Aorta (tissue), 5 donors: ENCODE measurements around the gene PLP2. TPM values are rescaled to one million over a fixed set of nuclear protein-coding genes. Genes with fewer than 3 reads are reported as not detected.

Source experiments
- ATAC-seq: fragments of 200-7000 bp; cut with Tn5 transposase; one replicate; pipeline ENCODE4 v1.9.1; 2022; ENCODE audit warnings: moderate library complexity; ENCODE audit not compliant: low FRiP score
- DNase-seq, 2 donors: peaks; one replicate each; pipeline ENCODE4 v3.0.0-alpha.2; 2020
- H3K27ac ChIP-seq, 2 donors: one replicate each; pipeline ENCODE4 v1.5.1; 2013; ENCODE audit warnings: low read length in 2 of 2, mild to moderate bottlenecking in 2 of 2, moderate library complexity in 2 of 2, control low read depth in 1 of 2, inconsistent platforms in 1 of 2, low read depth in 1 of 2
- H3K27me3 ChIP-seq, 2 donors: one replicate each; pipeline ENCODE4 v1.6.1; 2013; ENCODE audit warnings: control low read depth in 1 of 2, low read length in 1 of 2, mild to moderate bottlenecking in 1 of 2, moderate library complexity in 1 of 2; ENCODE audit not compliant: insufficient read depth in 2 of 2, control insufficient read depth in 1 of 2
- H3K36me3 ChIP-seq, 2 donors: one replicate each; pipeline ENCODE4 v1.6.1; 2013; ENCODE audit warnings: control low read depth in 1 of 2, low read length in 1 of 2, mild to moderate bottlenecking in 1 of 2; ENCODE audit not compliant: insufficient read depth in 2 of 2, control insufficient read depth in 1 of 2
- H3K4me1 ChIP-seq, 2 donors: one replicate each; pipeline ENCODE4 v1.6.1; 2013; ENCODE audit warnings: low read length in 2 of 2, control low read depth in 1 of 2, mild to moderate bottlenecking in 1 of 2, moderate library complexity in 1 of 2; ENCODE audit not compliant: insufficient read depth in 2 of 2, control insufficient read depth in 1 of 2
- H3K4me3 ChIP-seq, 2 donors: one replicate each; pipeline ENCODE4 v1.5.1; 2013; ENCODE audit warnings: low read length in 2 of 2, control low read depth in 1 of 2, mild to moderate bottlenecking in 1 of 2
- H3K9me3 ChIP-seq: one replicate; pipeline ENCODE4 v1.6.1; 2013; ENCODE audit warnings: mild to moderate bottlenecking, low read length; ENCODE audit not compliant: control insufficient read depth
- WGBS, 2 donors: extraction: QIAGEN DNeasy Blood & Tissue Kit; methylation state at CpG; one replicate each; pipeline ENCODE4 v1.1.7; 2013; 5-methylcytosine and 5-hydroxymethylcytosine counted together
- intact Hi-C, 2 donors: fragments of 100-400 bp; cut with DNase I; formaldehyde crosslinking; loops; one replicate each; pipeline versions ENCODE4 v1.14.2 to v1.15.0; 2022
- polyA plus RNA-seq, 2 donors: library from polyadenylated mRNA; stranded (reverse); fragments of 200-250 nt; gene quantifications; one replicate each; pipeline ENCODE4 v1.2.3, GENCODE V29; 2013
- total RNA-seq, 2 donors: library from RNA; stranded (reverse); fragmentation: NEBNext Ultra II Directional; extraction: Animal tissue kit (Norgen Biotek cat#: 25700); gene quantifications; one replicate each; pipeline ENCODE4 v1.2.1, GENCODE V29; 2021
- donor health status: healthy with polysubstance abuse.
- donor health status: Bipolar disorder and iron deficiency.
- donor health status: DM: no; HTN: no; CAD: no.
- donor health status: DM: no; HTN: no; CAD: no.
- donor health status: DM: yes; HTN: yes; CAD: no.

PLP2 gene
- total and polyA plus RNA-seq, 4 donors, result 159 to 337 (median 202) TPM

GRCh38 chrX:49209434-49210251 is 37.9 kb downstream of the PLP2 start:
- Histone ChIP-seq H3K36me3 (no peaks in the 10 kb centered on the region), H3K27me3 (no peaks in the 10 kb centered on the region), H3K27ac (no peak overlapping the region), H3K4me3 (no peak overlapping the region), H3K9me3 (no peaks in the 10 kb centered on the region), H3K4me1 (no peaks in the 10 kb centered on the region)
- DNase-seq, result peak in 1 of 2 donors; percentile 53
- intact Hi-C loops, result no loop called here
- no peak for ATAC-seq
- 32 to 50% methylated on average over 28 of the region's 28 CpGs for WGBS, 2 donors

GRCh38 chrX:49210406-49210805 is 38.7 kb downstream of the PLP2 start:
- no peaks in the 10 kb centered on the region for H3K27me3 ChIP-seq
- WGBS, 2 donors, result 67 to 69% methylated on average over 8 of the region's 8 CpGs
- no peak overlapping the region for H3K27ac ChIP-seq
- ATAC-seq (no peak), DNase-seq (no peak)
- intact Hi-C loops, result no loop called here
- no peak overlapping the region for H3K4me3 ChIP-seq
- no peaks in the 10 kb centered on the region for H3K4me1 ChIP-seq
- no peaks in the 10 kb centered on the region for H3K36me3 ChIP-seq
- H3K9me3 ChIP-seq, result no peaks in the 10 kb centered on the region

GRCh38 chrX:49211074-49211473 is 39.4 kb downstream of the PLP2 start:
- H3K4me3 ChIP-seq, result no peak overlapping the region
- DNase-seq (peak in 1 of 2 donors; percentile 59), ATAC-seq (no peak)
- no peaks in the 10 kb centered on the region for H3K4me1 ChIP-seq
- H3K9me3 ChIP-seq, result no peaks in the 10 kb centered on the region
- no peaks in the 10 kb centered on the region for H3K36me3 ChIP-seq
- intact Hi-C loops, result no loop called here
- H3K27ac ChIP-seq, result no peak overlapping the region
- whole genome bisulfite sequencing, 2 donors, result 75 to 88% methylated on average over 9 of the region's 9 CpGs
- H3K27me3 ChIP-seq, result no peaks in the 10 kb centered on the region

- Histone ChIP-seq H3K4me3 (no peak overlapping the region), H3K27ac (no peak overlapping the region), H3K9me3 (no peaks in the 10 kb centered on the region), H3K36me3 (no peaks in the 10 kb centered on the region), H3K4me1 (no peaks in the 10 kb centered on the region), H3K27me3 (no peaks in the 10 kb centered on the region)
- DNase-seq (no peak), ATAC-seq (no peak)
- intact Hi-C loops, result no loop called here
- WGBS, 2 donors, result 58 to 81% methylated on average over 2 of the region's 2 CpGs
Observed at GRCh38 chrX:49212209-49212608, 40.5 kb downstream of the PLP2 start.

GRCh38 chrX:49212861-49213260 is 41.2 kb downstream of the PLP2 start:
- WGBS, 2 donors, result 53 to 72% methylated on average over 1 of the region's 1 CpG
- Histone ChIP-seq H3K36me3 (no peaks in the 10 kb centered on the region), H3K9me3 (no peaks in the 10 kb centered on the region), H3K27ac (no peak overlapping the region), H3K27me3 (no peaks in the 10 kb centered on the region), H3K4me1 (no peaks in the 10 kb centered on the region), H3K4me3 (no peak overlapping the region)
- ATAC-seq (no peak), DNase-seq (no peak)
- intact Hi-C loops, result no loop called here

GRCh38 chrX:49214416-49214815 is 42.7 kb downstream of the PLP2 start:
- Histone ChIP-seq H3K4me1 (no peaks in the 10 kb centered on the region), H3K9me3 (no peaks in the 10 kb centered on the region), H3K4me3 (no peak overlapping the region), H3K27me3 (no peaks in the 10 kb centered on the region), H3K27ac (no peak overlapping the region), H3K36me3 (no peaks in the 10 kb centered on the region)
- WGBS, 2 donors, result 79 to 86% methylated on average over 2 of the region's 2 CpGs
- ATAC-seq (no peak), DNase-seq (no peak)
- intact Hi-C loops, result no loop called here

- intact Hi-C loops, result no loop called here
- no peaks in the 10 kb centered on the region for H3K27me3 ChIP-seq
Observed at GRCh38 chrX:49214996-49215526, 43.4 kb downstream of the PLP2 start.

GRCh38 chrX:49220100-49220499 is 48.4 kb downstream of the PLP2 start:
- Histone ChIP-seq H3K4me1 (no peaks in the 10 kb centered on the region), H3K27me3 (no peaks in the 10 kb centered on the region), H3K27ac (no peak overlapping the region), H3K9me3 (no peaks in the 10 kb centered on the region), H3K36me3 (no peaks in the 10 kb centered on the region), H3K4me3 (no peak overlapping the region)
- no peak for DNase-seq
- ATAC-seq, result no peak
- intact Hi-C loops, result no loop called here

More at GRCh38 chrX:49214996-49215526, 43.4 kb downstream of the PLP2 start:
- Histone ChIP-seq H3K36me3 (no peaks in the 10 kb centered on the region), H3K9me3 (no peaks in the 10 kb centered on the region), H3K27ac (no peak overlapping the region), H3K4me3 (no peak overlapping the region), H3K4me1 (no peaks in the 10 kb centered on the region)
- no peak for DNase-seq
- 79 to 87% methylated on average over 14 of the region's 14 CpGs for WGBS, 2 donors
- ATAC-seq, result no peak

GRCh38 chrX:49221868-49222267 is 50.2 kb downstream of the PLP2 start:
- Histone ChIP-seq H3K4me1 (no peaks in the 10 kb centered on the region), H3K36me3 (no peaks in the 10 kb centered on the region), H3K27ac (no peak overlapping the region), H3K4me3 (no peak overlapping the region), H3K27me3 (no peaks in the 10 kb centered on the region), H3K9me3 (no peaks in the 10 kb centered on the region)
- 75 to 77% methylated on average over 2 of the region's 2 CpGs for WGBS, 2 donors
- intact Hi-C loops, result no loop called here
- ATAC-seq, result no peak
- no peak for DNase-seq
